T-helper 1 cell (primary cell): ENCODE data around the gene EPX.
A peak's percentile ranks its signal among the peaks of the same experiment; 100 is the strongest.

Experiments
- DNase-seq, 5 donors: peaks; one replicate each; pipeline ENCODE4 v3.0.0-alpha.2; 2012 to 2020

EPX gene

GRCh38 chr17:58184986-58185761 is 7.4 kb upstream of the EPX start:
- no peak for DNase-seq

- no peak for DNase-seq
Observed at GRCh38 chr17:58186591-58186990, 5.9 kb upstream of the EPX start.

- no peak for DNase-seq
Observed at GRCh38 chr17:58187063-58187462, 5.5 kb upstream of the EPX start.

- no peak for DNase-seq
Observed at GRCh38 chr17:58187675-58188074, 4.9 kb upstream of the EPX start.

GRCh38 chr17:58189436-58190146 is 2.9 kb upstream of the EPX start:
- no peak for DNase-seq

GRCh38 chr17:58191241-58191896 is 1.2 kb upstream of the EPX start:
- no peak for DNase-seq

GRCh38 chr17:58193641-58194255 is 1.2 kb downstream of the EPX start:
- DNase-seq, result no peak

- DNase-seq, result no peak
Observed at GRCh38 chr17:58195518-58196123, 3.1 kb downstream of the EPX start.

GRCh38 chr17:58196610-58197009 is 4.1 kb downstream of the EPX start:
- no peak for DNase-seq

GRCh38 chr17:58200024-58200633 is 7.6 kb downstream of the EPX start:
- peak in 3 of 5 donors; percentile 32 to 49 (median 35) for DNase-seq

GRCh38 chr17:58202859-58203258 is 10.3 kb downstream of the EPX start:
- no peak for DNase-seq

- DNase-seq, result no peak
Observed at GRCh38 chr17:58204796-58205195, 12.3 kb downstream of the EPX start.

GRCh38 chr17:58205936-58206335 is 13.4 kb downstream of the EPX start:
- no peak for DNase-seq

- no peak for DNase-seq
Observed at GRCh38 chr17:58207451-58207850, 14.9 kb downstream of the EPX start.

- no peak for DNase-seq
Observed at GRCh38 chr17:58208344-58208743, 15.8 kb downstream of the EPX start.

- DNase-seq, result no peak
Observed at GRCh38 chr17:58210922-58211321, 18.4 kb downstream of the EPX start.

- no peak for DNase-seq
Observed at GRCh38 chr17:58215685-58216084, 23.2 kb downstream of the EPX start.

GRCh38 chr17:58217766-58218165 is 25.2 kb downstream of the EPX start:
- DNase-seq, result no peak

- DNase-seq, result peak; percentile 85 to 95 (median 91)
Observed at GRCh38 chr17:58219007-58219788, 26.7 kb downstream of the EPX start, which contains the start of gene MKS1. Gene MKS1 (minus strand): TSS chr17:58219255. CDS start chr17:58219230, 25 bp downstream.

- no peak for DNase-seq
Observed at GRCh38 chr17:58219789-58220183, 27.3 kb downstream of the EPX start.

- no peak for DNase-seq
Observed at GRCh38 chr17:58224315-58224714, 31.8 kb downstream of the EPX start.
